Neuronal stem cell (in vitro differentiated cells): ENCODE data around the gene CCDC9B.

Source experiments
- DNase-seq: peaks from one replicate; pipeline ENCODE4 v3.0.0-alpha.2; 2013; ENCODE audit warnings: low spot score
- H2AFZ ChIP-seq: one replicate; pipeline ENCODE4 v1.6.1; 2013; ENCODE audit warnings: mild to moderate bottlenecking, low read length, inconsistent platforms
- H2AK5ac ChIP-seq: 2 replicates; pipeline ENCODE4 v1.6.1; 2013; ENCODE audit warnings: low read depth, mild to moderate bottlenecking, inconsistent platforms, low read length, moderate library complexity, mixed read lengths
- H2BK120ac ChIP-seq: 2 replicates; pipeline ENCODE4 v1.6.1; 2013; ENCODE audit warnings: low read depth, mild to moderate bottlenecking, inconsistent platforms, low read length, moderate library complexity, mixed read lengths
- H2BK12ac ChIP-seq: one replicate; pipeline ENCODE4 v1.6.1; 2013; ENCODE audit warnings: low read length, inconsistent platforms
- H2BK15ac ChIP-seq: 2 replicates; pipeline ENCODE4 v1.6.1; 2013; ENCODE audit warnings: mild to moderate bottlenecking, low read length, inconsistent platforms, mixed read lengths
- H2BK5ac ChIP-seq: one replicate; pipeline ENCODE4 v1.6.1; 2013; ENCODE audit warnings: inconsistent platforms, mild to moderate bottlenecking, low read length, moderate library complexity
- H3K14ac ChIP-seq: one replicate; pipeline ENCODE4 v1.6.1; 2013; ENCODE audit warnings: low read length, inconsistent platforms
- H3K18ac ChIP-seq: 2 replicates; pipeline ENCODE4 v1.6.1; 2013; ENCODE audit warnings: low read length, inconsistent platforms
- H3K23ac ChIP-seq: 2 replicates; pipeline ENCODE4 v1.6.1; 2013; ENCODE audit warnings: low read depth, mild to moderate bottlenecking, mixed read lengths, low read length, inconsistent platforms; ENCODE audit not compliant: poor library complexity
- H3K27ac ChIP-seq: replicated peaks from 3 replicates; pipeline ENCODE4 v1.5.1; 2013; ENCODE audit warnings: low read length, inconsistent platforms
- H3K27me3 ChIP-seq, 3 experiments: 2 replicates each; pipeline ENCODE4 v1.6.1; 2013; ENCODE audit warnings: low read length in 3 of 3, mild to moderate bottlenecking in 2 of 3, inconsistent platforms in 1 of 3, low read depth in 1 of 3, mixed read lengths in 1 of 3, moderate library complexity in 1 of 3; ENCODE audit not compliant: control insufficient read depth in 3 of 3, insufficient read depth in 3 of 3
- H3K36me3 ChIP-seq, 2 donors: replicated peaks in 1 of 2; 2 replicates each; pipeline ENCODE4 v1.6.1; 2013; ENCODE audit warnings: low read length in 2 of 2; ENCODE audit not compliant: control insufficient read depth in 2 of 2, insufficient read depth in 2 of 2
- H3K4ac ChIP-seq: 2 replicates; pipeline ENCODE4 v1.6.1; 2013; ENCODE audit warnings: inconsistent platforms, mild to moderate bottlenecking, low read length, moderate library complexity
- H3K4me1 ChIP-seq, 2 donors: 1 replicate in 1 of 2; 2 replicates in 1 of 2; pipeline ENCODE4 v1.6.1; 2013; ENCODE audit warnings: low read length in 2 of 2, low read depth in 1 of 2; ENCODE audit not compliant: control insufficient read depth in 2 of 2, insufficient read depth in 1 of 2
- H3K4me2 ChIP-seq: one replicate; pipeline ENCODE4 v1.6.1; 2013; ENCODE audit warnings: mild to moderate bottlenecking, low read length, inconsistent platforms; ENCODE audit not compliant: insufficient read depth, poor library complexity, severe bottlenecking
- H3K4me3 ChIP-seq, 2 donors: 2 replicates each; pipeline ENCODE4 v1.5.1; 2013; ENCODE audit warnings: low read length in 2 of 2, mild to moderate bottlenecking in 2 of 2, inconsistent platforms in 1 of 2, moderate library complexity in 1 of 2
- H3K79me1 ChIP-seq: one replicate; pipeline ENCODE4 v1.6.1; 2013; ENCODE audit warnings: low read depth, mild to moderate bottlenecking, inconsistent platforms, low read length, moderate library complexity
- H3K9ac ChIP-seq: one replicate; pipeline ENCODE4 v1.6.1; 2013; ENCODE audit warnings: mild to moderate bottlenecking, low read depth, low read length, inconsistent platforms; ENCODE audit not compliant: poor library complexity
- H3K9me3 ChIP-seq, 2 donors: replicated peaks in 1 of 2; 2 replicates each; pipeline versions ENCODE3 to v1.6.1; 2013; ENCODE audit warnings: low read length in 2 of 2, mild to moderate bottlenecking in 2 of 2, inconsistent platforms in 1 of 2, low read depth in 1 of 2, mixed read lengths in 1 of 2, moderate library complexity in 1 of 2; ENCODE audit not compliant: control insufficient read depth in 2 of 2, insufficient read depth in 1 of 2
- H4K8ac ChIP-seq: one replicate; pipeline ENCODE4 v1.6.1; 2013; ENCODE audit warnings: low read depth, mild to moderate bottlenecking, inconsistent platforms, low read length, moderate library complexity
- H4K91ac ChIP-seq: one replicate; pipeline ENCODE4 v1.6.1; 2013; ENCODE audit warnings: low read length, low read depth, mild to moderate bottlenecking, inconsistent platforms; ENCODE audit not compliant: poor library complexity
- WGBS, 2 donors: extraction: QIAGEN DNeasy Blood & Tissue Kit; methylation state at CpG; one replicate each; pipeline ENCODE4 v1.1.7; 2013; ENCODE audit warnings: missing lambda C conversion rate in 2 of 2, mixed read lengths in 1 of 2; ENCODE audit not compliant: insufficient read length in 2 of 2, insufficient replicate concordance in 1 of 2; ENCODE audit errors: extremely low coverage in 2 of 2; 5-methylcytosine and 5-hydroxymethylcytosine counted together

Gene CCDC9B

DNA sequence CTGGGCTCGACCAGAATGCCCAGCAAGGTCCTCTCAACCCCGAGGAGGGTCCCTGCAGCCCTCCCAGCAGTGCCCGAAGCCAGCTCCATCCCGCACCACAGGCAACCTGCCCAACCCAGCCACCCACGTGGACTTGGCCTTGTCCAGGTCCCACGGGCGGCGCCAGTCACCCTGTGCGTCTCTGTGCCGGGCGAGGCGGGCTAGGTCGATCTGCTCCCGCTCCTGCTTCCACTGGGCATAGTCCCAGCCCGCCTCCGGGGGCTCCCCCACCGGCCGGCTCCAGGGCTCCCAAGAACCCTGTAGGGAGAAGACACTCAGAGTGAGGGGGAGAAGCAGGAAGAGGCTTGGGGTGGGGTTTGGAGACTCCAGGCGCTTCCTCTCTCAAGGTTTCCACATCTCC lies 3.1 kb downstream of the CCDC9B start:
- WGBS, 2 donors: no CpG with 5 or more reads among the region's 19 CpGs

GRCh38 chr15:40336744-40337122 lies 4.0 kb downstream of the CCDC9B start:
- Histone ChIP-seq H3K79me1 (no peaks in the 10 kb centered on the region), H2AFZ (peak overlapping the region; percentile 19), H3K23ac (no peak overlapping the region), H2BK120ac (no peak overlapping the region), H3K36me3 (no peaks in the 10 kb centered on the region), H3K14ac (no peak overlapping the region), H3K9me3 (no peaks in the 10 kb centered on the region), H2BK5ac (no peak overlapping the region), H3K4me3 (no peak overlapping the region), H3K4me1 (peaks cover 3 to 16% of the 10 kb centered on the region in 2 donors), H3K4me2 (no peak overlapping the region), H2BK12ac (no peak overlapping the region), H4K8ac (no peak overlapping the region), H3K9ac (no peak overlapping the region), H3K27me3 (peaks cover 0 to 11% (median 2%) of the 10 kb centered on the region in 3 experiments), H3K18ac (no peak overlapping the region), H2AK5ac (no peak overlapping the region), H3K27ac (no peak overlapping the region), H4K91ac (no peak overlapping the region), H3K4ac (no peak overlapping the region), H2BK15ac (no peak overlapping the region)
- DNase-seq: no peak
- no CpG with 5 or more reads among the region's 5 CpGs for WGBS, 2 donors

More for the DNA sequence above, 3.1 kb downstream of the CCDC9B start:
- no peak overlapping the region for H4K91ac ChIP-seq
- no peak overlapping the region for H3K27ac ChIP-seq
- H2BK120ac ChIP-seq: peak overlapping the region; percentile 73
- peaks cover 3 to 16% of the 10 kb centered on the region in 2 donors for H3K4me1 ChIP-seq
- H3K9me3 ChIP-seq: no peaks in the 10 kb centered on the region
- no peak for DNase-seq
- no peak overlapping the region for H3K4ac ChIP-seq
- H2BK12ac ChIP-seq: peak overlapping the region; percentile 93
- H4K8ac ChIP-seq: no peak overlapping the region
- no peaks in the 10 kb centered on the region for H3K79me1 ChIP-seq
- peak overlapping the region; percentile 4 for H2AFZ ChIP-seq
- peak overlapping the region; percentile 79 for H2BK5ac ChIP-seq
- H3K23ac ChIP-seq: no peak overlapping the region
- no peak overlapping the region for H3K14ac ChIP-seq
- peak overlapping the region; percentile 88 for H2BK15ac ChIP-seq
- no peak overlapping the region for H3K4me3 ChIP-seq
- H3K27me3 ChIP-seq: peaks cover 0 to 11% (median 2%) of the 10 kb centered on the region in 3 experiments
- H3K36me3 ChIP-seq: no peaks in the 10 kb centered on the region
- H3K18ac ChIP-seq: no peak overlapping the region
- H2AK5ac ChIP-seq: peak overlapping the region; percentile 81
- H3K9ac ChIP-seq: peak overlapping the region; percentile 24
- H3K4me2 ChIP-seq: no peak overlapping the region

DNA sequence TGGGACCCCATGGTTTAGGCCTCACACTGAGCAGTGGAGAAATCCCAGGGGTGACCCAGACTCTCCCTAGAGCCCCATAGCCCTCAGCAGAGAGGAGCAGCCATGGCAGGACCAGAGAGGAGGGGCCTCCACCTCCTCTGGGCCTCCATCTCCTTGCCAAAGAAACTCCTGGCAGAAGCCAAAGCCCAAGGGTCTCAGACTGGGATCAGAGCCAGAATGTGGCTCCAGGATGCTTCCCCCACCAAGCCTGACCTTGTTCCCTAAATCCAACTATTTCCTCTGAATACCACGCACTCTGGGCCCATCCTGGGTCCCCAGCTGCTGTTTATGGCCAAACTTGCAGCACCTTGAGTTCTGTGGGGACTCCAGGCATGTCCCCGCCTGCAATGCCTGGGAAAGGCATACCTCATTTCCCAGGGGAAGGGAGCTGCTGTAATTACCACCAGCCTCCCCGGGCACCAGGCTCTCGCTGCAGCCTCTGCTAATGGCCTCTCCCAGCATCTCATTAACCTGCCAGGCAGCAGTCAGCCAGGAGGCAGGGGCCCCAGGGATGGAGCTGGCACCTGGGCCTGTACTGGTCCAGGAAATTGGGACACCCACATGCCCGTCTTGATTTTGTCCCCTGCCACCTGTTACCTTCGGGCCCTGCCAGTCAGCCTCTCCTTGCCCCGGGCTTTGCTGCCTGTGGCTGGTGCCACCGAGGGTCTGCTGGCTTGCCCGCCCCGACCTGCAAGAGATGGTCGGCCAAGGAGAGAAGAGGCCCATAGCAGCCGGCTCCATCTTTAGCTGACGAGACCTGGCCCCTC lies 4.6 kb downstream of the CCDC9B start:
- H2AFZ ChIP-seq: peak overlapping the region; percentile 19
- H3K14ac ChIP-seq: no peak overlapping the region
- no peak overlapping the region for H3K23ac ChIP-seq
- H3K27ac ChIP-seq: no peak overlapping the region
- H4K91ac ChIP-seq: no peak overlapping the region
- DNase-seq: no peak
- no peak overlapping the region for H3K9ac ChIP-seq
- no peak overlapping the region for H3K4me3 ChIP-seq
- no peak overlapping the region for H2BK120ac ChIP-seq
- no peak overlapping the region for H2BK12ac ChIP-seq
- H3K4me2 ChIP-seq: no peak overlapping the region
- H3K36me3 ChIP-seq: no peaks in the 10 kb centered on the region
- H3K4ac ChIP-seq: no peak overlapping the region
- H3K4me1 ChIP-seq: peaks cover 3 to 15% of the 10 kb centered on the region in 2 donors
- no CpG with 5 or more reads among the region's 13 CpGs for WGBS, 2 donors
- peaks cover 0 to 8% (median 2%) of the 10 kb centered on the region in 3 experiments for H3K27me3 ChIP-seq
- H2BK5ac ChIP-seq: no peak overlapping the region
- H3K9me3 ChIP-seq: no peaks in the 10 kb centered on the region
- peak overlapping the region; percentile 72 for H2AK5ac ChIP-seq
- H4K8ac ChIP-seq: no peak overlapping the region
- H3K79me1 ChIP-seq: no peaks in the 10 kb centered on the region
- H2BK15ac ChIP-seq: peak overlapping the region; percentile 14
- peak overlapping the region; percentile 30 for H3K18ac ChIP-seq

- peaks cover 7 to 15% of the 10 kb centered on the region in 2 donors for H3K4me1 ChIP-seq
- no peak overlapping the region for H4K91ac ChIP-seq
- no peak overlapping the region for H2BK5ac ChIP-seq
- no peaks in the 10 kb centered on the region for H3K9me3 ChIP-seq
- no peak overlapping the region for H3K27ac ChIP-seq
- H3K4me3 ChIP-seq: no peak overlapping the region
- no peak overlapping the region for H3K4ac ChIP-seq
- no peaks in the 10 kb centered on the region for H3K79me1 ChIP-seq
- H2AK5ac ChIP-seq: peak overlapping the region; percentile 72
- peak overlapping the region; percentile 14 for H2BK15ac ChIP-seq
- WGBS, 2 donors: no CpG with 5 or more reads among the region's 26 CpGs
- H3K9ac ChIP-seq: no peak overlapping the region
- H3K18ac ChIP-seq: peak overlapping the region; percentile 61
- H3K36me3 ChIP-seq: no peaks in the 10 kb centered on the region
- no peak overlapping the region for H2BK12ac ChIP-seq
- no peak overlapping the region for H3K4me2 ChIP-seq
- no peak overlapping the region for H2AFZ ChIP-seq
- H4K8ac ChIP-seq: no peak overlapping the region
- no peak overlapping the region for H3K14ac ChIP-seq
- H3K23ac ChIP-seq: no peak overlapping the region
- no peak for DNase-seq
- no peak overlapping the region for H2BK120ac ChIP-seq
- peaks cover 0 to 7% (median 2%) of the 10 kb centered on the region in 3 experiments for H3K27me3 ChIP-seq
Measured at GRCh38 chr15:40334941-40335795, 5.6 kb downstream of the CCDC9B start.
